ENCODE measurements around the gene DGCR6L.
"Not testable (repeated sequence)": the region's sequence is repeated elsewhere in the genome, so short reads cannot be mapped to it uniquely, and the experiment has no call there.

Gene DGCR6L

GRCh38 chr22:20290045-20290392, 29.8 kb downstream of the DGCR6L start:
- DNase-seq = no peak

- DNase-seq = not testable (repeated sequence)
Measured at GRCh38 chr22:20289182-20290044, 30.4 kb downstream of the DGCR6L start.

GRCh38 chr22:20286784-20287423, 33.0 kb downstream of the DGCR6L start:
- DNase-seq = not testable (repeated sequence)

GRCh38 chr22:20286312-20286660, 33.6 kb downstream of the DGCR6L start:
- DNase-seq = not testable (repeated sequence)

GRCh38 chr22:20285473-20286311, 34.2 kb downstream of the DGCR6L start:
- peak; percentile 5 to 28 for DNase-seq

GRCh38 chr22:20284471-20285086, 35.3 kb downstream of the DGCR6L start:
- DNase-seq = no peak

- DNase-seq = no peak
Measured at GRCh38 chr22:20283674-20284066, 36.2 kb downstream of the DGCR6L start.

- no peak for DNase-seq
Measured at GRCh38 chr22:20282901-20283673, 36.8 kb downstream of the DGCR6L start.

GRCh38 chr22:20281891-20282290, 38.0 kb downstream of the DGCR6L start:
- no peak for DNase-seq

- not testable (repeated sequence) for DNase-seq
Measured at GRCh38 chr22:20281473-20281872, 38.4 kb downstream of the DGCR6L start.

GRCh38 chr22:20280866-20281265, 39.0 kb downstream of the DGCR6L start:
- no peak for DNase-seq

GRCh38 chr22:20280163-20280562, 39.7 kb downstream of the DGCR6L start:
- not testable (repeated sequence) for DNase-seq

GRCh38 chr22:20279662-20280134, 40.2 kb downstream of the DGCR6L start:
- no peak for DNase-seq

GRCh38 chr22:20278726-20279490, 41.0 kb downstream of the DGCR6L start:
- DNase-seq = not testable (repeated sequence)

GRCh38 chr22:20277936-20278635, 41.8 kb downstream of the DGCR6L start:
- DNase-seq = not testable (repeated sequence)

GRCh38 chr22:20276468-20276867, 43.4 kb downstream of the DGCR6L start:
- DNase-seq = no peak

- no peak for DNase-seq
Measured at GRCh38 chr22:20275836-20276235, 44.0 kb downstream of the DGCR6L start.

- DNase-seq = not testable (repeated sequence)
Measured at GRCh38 chr22:20275325-20275724, 44.5 kb downstream of the DGCR6L start.

GRCh38 chr22:20274374-20274773, 45.5 kb downstream of the DGCR6L start:
- not testable (repeated sequence) for DNase-seq

GRCh38 chr22:20273758-20274181, 46.1 kb downstream of the DGCR6L start:
- DNase-seq = no peak
